Mesenchymal stem cell (in vitro differentiated cells and primary cell): ENCODE results near the gene ZNF84.

Experiments
- DNase-seq: peaks from one replicate; pipeline ENCODE4 v3.0.0-alpha.2; 2013
- H2AFZ ChIP-seq: one replicate; pipeline ENCODE4 v1.6.1; 2013; ENCODE audit warnings: low read depth, mild to moderate bottlenecking, control low read depth, inconsistent platforms, low read length, moderate library complexity
- H2AK5ac ChIP-seq: 2 replicates; pipeline ENCODE4 v1.6.1; 2013; ENCODE audit warnings: low read length, moderate library complexity, mild to moderate bottlenecking, inconsistent platforms; ENCODE audit not compliant: severe bottlenecking
- H2BK120ac ChIP-seq: one replicate; pipeline ENCODE4 v1.6.1; 2013; ENCODE audit warnings: low read depth, mild to moderate bottlenecking, inconsistent platforms, low read length, moderate library complexity
- H2BK12ac ChIP-seq, 2 experiments: one replicate each; pipeline ENCODE4 v1.6.1; 2013; ENCODE audit warnings: inconsistent platforms in 2 of 2, low read length in 2 of 2, mild to moderate bottlenecking in 2 of 2, moderate library complexity in 2 of 2, control low read depth in 1 of 2
- H2BK15ac ChIP-seq: one replicate; pipeline ENCODE4 v1.6.1; 2013; ENCODE audit warnings: mild to moderate bottlenecking, low read depth, inconsistent platforms; ENCODE audit not compliant: poor library complexity, severe bottlenecking
- H2BK5ac ChIP-seq: 2 replicates; pipeline ENCODE4 v1.6.1; 2013; ENCODE audit warnings: low read depth, mild to moderate bottlenecking, low read length, control low read depth, inconsistent platforms; ENCODE audit not compliant: poor library complexity, severe bottlenecking
- H3K14ac ChIP-seq, 2 experiments: one replicate each; pipeline ENCODE4 v1.6.1; 2013; ENCODE audit warnings: inconsistent platforms in 2 of 2, low read length in 2 of 2, control low read depth in 1 of 2, mild to moderate bottlenecking in 1 of 2, moderate library complexity in 1 of 2
- H3K18ac ChIP-seq, 2 experiments: one replicate each; pipeline ENCODE4 v1.6.1; 2013; ENCODE audit warnings: inconsistent platforms in 2 of 2, low read length in 2 of 2, control low read depth in 1 of 2, low read depth in 1 of 2, mild to moderate bottlenecking in 1 of 2
- H3K23ac ChIP-seq, 2 experiments: one replicate each; pipeline ENCODE4 v1.6.1; 2013; ENCODE audit warnings: inconsistent platforms in 2 of 2, low read length in 2 of 2, mild to moderate bottlenecking in 2 of 2, moderate library complexity in 2 of 2, control low read depth in 1 of 2
- H3K27ac ChIP-seq: 2 replicates; pipeline ENCODE4 v1.5.1; 2013; ENCODE audit warnings: mild to moderate bottlenecking, moderate library complexity, low read length, control low read depth, inconsistent platforms; ENCODE audit not compliant: poor library complexity, severe bottlenecking
- H3K27me3 ChIP-seq, 2 experiments: 2 replicates each; pipeline versions ENCODE4 v1.6.1 to v1.7.0; 2013; ENCODE audit warnings: low read length in 2 of 2, mild to moderate bottlenecking in 2 of 2, moderate library complexity in 2 of 2, control low read depth in 1 of 2, inconsistent platforms in 1 of 2; ENCODE audit not compliant: control insufficient read depth in 1 of 2, insufficient read depth in 1 of 2
- H3K36me3 ChIP-seq, 2 experiments: 2 replicates each; pipeline versions ENCODE4 v1.6.1 to v1.7.0; 2013; ENCODE audit warnings: low read length in 2 of 2, control low read depth in 1 of 2, inconsistent platforms in 1 of 2, low read depth in 1 of 2, mild to moderate bottlenecking in 1 of 2; ENCODE audit not compliant: insufficient read depth in 2 of 2, control insufficient read depth in 1 of 2
- H3K4ac ChIP-seq, 2 experiments: one replicate each; pipeline ENCODE4 v1.6.1; 2013; ENCODE audit warnings: inconsistent platforms in 2 of 2, low read length in 2 of 2, mild to moderate bottlenecking in 2 of 2, moderate library complexity in 2 of 2, control low read depth in 1 of 2, low read depth in 1 of 2
- H3K4me1 ChIP-seq: 2 replicates; pipeline ENCODE4 v1.6.1; 2013; ENCODE audit warnings: low read depth, low read length, control low read depth; ENCODE audit not compliant: control insufficient read depth, insufficient read depth
- H3K4me2 ChIP-seq: 2 replicates; pipeline ENCODE4 v1.6.1; 2013; ENCODE audit warnings: low read length, mild to moderate bottlenecking, inconsistent platforms; ENCODE audit not compliant: poor library complexity, severe bottlenecking
- H3K4me3 ChIP-seq, 2 experiments: 2 replicates each; pipeline versions ENCODE4 v1.5.1 to v1.7.0; 2013; ENCODE audit warnings: low read length in 2 of 2, mild to moderate bottlenecking in 2 of 2, control low read depth in 1 of 2, low read depth in 1 of 2; ENCODE audit not compliant: insufficient read depth in 1 of 2
- H3K79me1 ChIP-seq: replicated peaks from 2 replicates; pipeline ENCODE4 v1.6.1; 2013; ENCODE audit warnings: mild to moderate bottlenecking, control low read depth, low read length, inconsistent platforms; ENCODE audit not compliant: poor library complexity, severe bottlenecking
- H3K9ac ChIP-seq: 2 replicates; pipeline ENCODE4 v1.7.0; 2013; ENCODE audit warnings: mild to moderate bottlenecking, low read length, moderate library complexity
- H3K9me3 ChIP-seq: 2 replicates; pipeline ENCODE4 v1.7.0; 2013; ENCODE audit warnings: mild to moderate bottlenecking, low read length; ENCODE audit not compliant: control insufficient read depth
- H4K8ac ChIP-seq: one replicate; pipeline ENCODE4 v1.6.1; 2013; ENCODE audit warnings: inconsistent platforms, mild to moderate bottlenecking, low read length, moderate library complexity
- H4K91ac ChIP-seq: one replicate; pipeline ENCODE4 v1.6.1; 2013; ENCODE audit warnings: mild to moderate bottlenecking, low read length, inconsistent platforms
- WGBS: methylation state at CpG from one replicate; pipeline ENCODE4 v1.1.7; 2013; ENCODE audit warnings: mixed read lengths; 5-methylcytosine and 5-hydroxymethylcytosine counted together

ZNF84 gene

DNA sequence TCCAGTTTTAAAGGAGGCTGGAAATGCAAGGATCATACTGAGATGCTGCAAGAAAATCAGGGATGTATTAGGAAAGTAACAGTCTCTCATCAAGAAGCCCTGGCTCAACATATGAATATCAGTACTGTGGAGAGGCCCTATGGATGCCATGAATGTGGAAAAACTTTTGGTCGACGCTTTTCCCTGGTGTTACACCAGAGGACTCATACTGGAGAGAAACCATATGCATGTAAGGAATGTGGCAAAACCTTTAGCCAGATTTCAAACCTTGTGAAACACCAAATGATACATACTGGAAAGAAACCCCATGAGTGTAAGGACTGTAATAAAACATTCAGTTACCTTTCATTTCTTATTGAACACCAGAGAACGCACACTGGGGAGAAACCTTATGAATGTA lies 68.3 kb downstream of the ZNF84 start:
- WGBS = 94% methylated on average over 3 of the region's 3 CpGs

DNA sequence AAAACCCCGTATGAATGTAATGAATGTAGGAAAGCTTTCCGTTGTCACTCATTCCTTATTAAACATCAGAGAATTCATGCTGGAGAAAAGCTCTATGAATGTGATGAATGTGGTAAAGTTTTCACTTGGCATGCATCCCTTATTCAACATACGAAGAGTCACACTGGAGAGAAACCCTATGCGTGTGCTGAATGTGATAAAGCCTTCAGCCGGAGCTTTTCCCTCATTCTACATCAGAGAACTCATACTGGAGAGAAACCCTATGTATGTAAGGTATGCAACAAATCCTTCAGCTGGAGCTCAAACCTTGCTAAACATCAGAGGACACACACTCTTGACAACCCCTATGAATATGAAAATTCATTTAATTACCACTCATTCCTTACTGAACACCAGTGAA lies 68.9 kb downstream of the ZNF84 start:
- H3K36me3 ChIP-seq = peaks cover 25 to 72% of the 10 kb centered on the region in 2 experiments
- no peak overlapping the region for H3K14ac ChIP-seq
- no peak overlapping the region for H3K23ac ChIP-seq
- no peak overlapping the region for H2BK12ac ChIP-seq
- peaks cover 7% of the 10 kb centered on the region for H3K79me1 ChIP-seq
- WGBS = 94% methylated on average over 4 of the region's 5 CpGs
- no peaks in the 10 kb centered on the region for H3K4me1 ChIP-seq
- peak; percentile 7 for DNase-seq
- H2AFZ ChIP-seq = no peak overlapping the region
- peaks cover 99% of the 10 kb centered on the region for H3K9me3 ChIP-seq
- no peak overlapping the region for H2BK5ac ChIP-seq
- no peak overlapping the region for H2BK120ac ChIP-seq
- H2BK15ac ChIP-seq = no peak overlapping the region
- no peak overlapping the region for H4K8ac ChIP-seq
- no peak overlapping the region for H3K4ac ChIP-seq
- H3K4me3 ChIP-seq = peak overlapping the region in 1 of 2 experiments; percentile 71
- H3K4me2 ChIP-seq = no peak overlapping the region
- H4K91ac ChIP-seq = no peak overlapping the region
- no peak overlapping the region for H3K9ac ChIP-seq
- H3K27me3 ChIP-seq = no peaks in the 10 kb centered on the region
- H3K18ac ChIP-seq = no peak overlapping the region
- H2AK5ac ChIP-seq = no peak overlapping the region
- H3K27ac ChIP-seq = no peak overlapping the region

More for the DNA sequence above, 68.3 kb downstream of the ZNF84 start:
- Histone ChIP-seq H3K79me1 (peaks cover 8% of the 10 kb centered on the region), H2BK5ac (no peak overlapping the region), H2BK12ac (no peak overlapping the region), H4K91ac (no peak overlapping the region), H3K27ac (no peak overlapping the region), H2BK120ac (no peak overlapping the region), H3K4ac (no peak overlapping the region), H4K8ac (no peak overlapping the region), H3K4me3 (peak overlapping the region in 1 of 2 experiments; percentile 71), H3K27me3 (no peaks in the 10 kb centered on the region), H3K4me2 (no peak overlapping the region), H3K23ac (no peak overlapping the region), H3K36me3 (peaks cover 28 to 79% of the 10 kb centered on the region in 2 experiments), H2AFZ (no peak overlapping the region), H2BK15ac (no peak overlapping the region), H3K9me3 (peaks cover 99% of the 10 kb centered on the region), H3K4me1 (no peaks in the 10 kb centered on the region), H3K18ac (no peak overlapping the region), H2AK5ac (no peak overlapping the region), H3K14ac (no peak overlapping the region), H3K9ac (no peak overlapping the region)
- peak; percentile 17 for DNase-seq

DNA sequence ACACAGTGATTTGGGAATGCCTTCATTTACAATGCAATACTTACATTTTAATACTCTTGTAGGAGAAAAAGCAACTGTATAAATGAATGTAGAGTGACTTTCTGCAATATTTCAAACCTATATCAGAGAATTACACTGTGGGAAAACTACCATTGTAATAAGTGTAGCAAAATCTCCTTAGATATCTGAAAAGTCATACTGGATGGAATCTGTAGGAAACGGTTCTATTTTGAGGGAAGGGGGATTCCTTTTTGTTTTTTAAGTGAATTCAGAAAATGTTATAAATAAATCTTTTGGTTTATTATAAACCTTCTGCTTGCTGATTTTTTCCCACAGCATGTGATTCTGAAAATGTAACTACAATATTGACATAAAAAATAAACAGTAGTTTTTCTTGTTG lies 69.8 kb downstream of the ZNF84 start:
- Histone ChIP-seq H3K4ac (no peak overlapping the region), H3K27me3 (no peaks in the 10 kb centered on the region), H3K9me3 (peaks cover 99% of the 10 kb centered on the region), H3K36me3 (peaks cover 21 to 64% of the 10 kb centered on the region in 2 experiments), H3K23ac (no peak overlapping the region), H3K4me2 (no peak overlapping the region), H2BK15ac (no peak overlapping the region), H3K4me1 (no peaks in the 10 kb centered on the region), H3K9ac (no peak overlapping the region), H3K4me3 (peak overlapping the region in 1 of 2 experiments; percentile 71), H3K14ac (no peak overlapping the region), H2AFZ (no peak overlapping the region), H4K91ac (no peak overlapping the region), H4K8ac (no peak overlapping the region), H2AK5ac (no peak overlapping the region), H2BK12ac (no peak overlapping the region), H3K79me1 (peaks cover 7% of the 10 kb centered on the region), H2BK120ac (no peak overlapping the region), H3K18ac (no peak overlapping the region), H3K27ac (no peak overlapping the region), H2BK5ac (no peak overlapping the region)
- no peak for DNase-seq
- WGBS = 83% methylated on average over 1 of the region's 1 CpG

DNA sequence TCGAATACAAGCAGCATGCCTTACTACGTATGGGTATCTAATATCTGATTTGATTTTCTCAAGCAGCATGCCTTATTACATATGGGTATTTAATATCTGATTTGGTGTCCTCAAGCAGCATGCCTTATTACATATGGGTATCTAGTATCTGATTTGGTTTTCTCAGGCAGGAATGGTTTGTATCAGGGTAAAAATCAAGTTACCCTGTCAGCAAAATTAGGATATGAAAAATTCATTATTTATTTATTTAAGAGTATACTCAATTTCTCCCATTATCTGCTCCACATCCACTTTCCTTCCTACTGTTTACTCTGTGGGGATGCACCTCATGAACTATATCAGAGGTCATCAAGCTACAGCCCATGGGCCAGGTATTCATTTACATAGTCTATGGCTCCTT lies 70.8 kb downstream of the ZNF84 start:
- Histone ChIP-seq H3K36me3 (peaks cover 16 to 55% of the 10 kb centered on the region in 2 experiments), H3K27me3 (no peaks in the 10 kb centered on the region), H2BK12ac (no peak overlapping the region), H3K4me2 (no peak overlapping the region), H2AK5ac (no peak overlapping the region), H2BK15ac (no peak overlapping the region), H3K4me3 (peak overlapping the region in 1 of 2 experiments; percentile 71), H2AFZ (no peak overlapping the region), H4K8ac (no peak overlapping the region), H3K4ac (no peak overlapping the region), H3K14ac (no peak overlapping the region), H4K91ac (no peak overlapping the region), H2BK120ac (no peak overlapping the region), H3K79me1 (peaks cover 8% of the 10 kb centered on the region), H3K23ac (no peak overlapping the region), H3K18ac (no peak overlapping the region), H3K4me1 (no peaks in the 10 kb centered on the region), H3K27ac (no peak overlapping the region), H2BK5ac (no peak overlapping the region), H3K9ac (no peak overlapping the region), H3K9me3 (peaks cover 96% of the 10 kb centered on the region)
- WGBS = no CpG with 5 or more reads among the region's 2 CpGs
- no peak for DNase-seq
